ENCODE measurements around the gene FOXP2. TPM values are rescaled to one million over a fixed set of nuclear protein-coding genes. Genes with fewer than 3 reads are reported as not detected.

FOXP2 gene
- total and polyA plus RNA-seq, 2 donors (not counting 1 experiment from before 2014, with no cell fraction given) = not detected

DNA sequence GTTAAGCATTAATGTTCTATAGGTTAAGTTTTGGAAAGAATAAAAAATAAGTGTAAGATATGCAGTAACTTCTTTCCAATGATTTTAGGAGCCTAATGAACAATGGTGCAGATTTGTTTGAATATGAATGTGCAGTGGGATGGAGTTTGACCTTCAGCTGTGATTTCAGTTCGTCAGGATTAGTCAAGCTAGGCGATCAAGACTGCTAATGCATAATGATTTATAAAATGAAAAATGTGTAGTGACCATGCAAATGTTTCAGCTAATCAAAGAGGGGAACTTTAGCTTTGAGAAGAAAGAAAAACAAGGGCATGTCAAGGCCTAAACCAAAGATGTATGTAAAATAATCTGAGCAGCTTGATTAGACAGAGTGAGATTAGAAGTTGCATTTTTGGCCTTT lies 208.5 kb downstream of the FOXP2 start:
- Histone ChIP-seq H3K79me2 (ENCODE audit: control insufficient read depth, insufficient read depth, low read length) (no peaks in the 10 kb centered on the region), H3K36me3 (replicated peaks in 1 of 2; ENCODE audit: control extremely low read depth in 1 of 2, control insufficient read depth in 1 of 2, extremely low read depth in 1 of 2, insufficient read depth in 2 of 2, low read length in 1 of 2) (no peaks in the 10 kb centered on the region), H4K20me1 (ENCODE audit: control insufficient read depth, insufficient read depth, low read length, poor library complexity, severe bottlenecking) (no peaks in the 10 kb centered on the region), H3K9me3 (ENCODE audit: control extremely low read depth in 1 of 3, control insufficient read depth in 2 of 3, insufficient read depth in 1 of 3, low read length in 2 of 3) (no peaks in the 10 kb centered on the region), H2AFZ (ENCODE audit: insufficient read depth, low read depth, low read length, poor library complexity, severe bottlenecking) (no peak overlapping the region), H3K4me2 (replicated peaks; ENCODE audit: low read depth, low read length, poor library complexity, severe bottlenecking) (no peak overlapping the region), H3K9ac (ENCODE audit: low read length) (no peak overlapping the region), H3K4me3 (ENCODE audit: control extremely low read depth in 1 of 5, extremely low read depth in 1 of 5, insufficient read depth in 1 of 5, low read depth in 2 of 5, low read length in 4 of 5) (no peak overlapping the region), H3K4me1 (ENCODE audit: control insufficient read depth in 2 of 2, insufficient read depth in 2 of 2, low read length in 2 of 2) (no peaks in the 10 kb centered on the region), H3K27me3 (replicated peaks in 1 of 4; ENCODE audit: control extremely low read depth in 1 of 4, control insufficient read depth in 3 of 4, insufficient read depth in 4 of 4, low read length in 3 of 4) (no peaks in the 10 kb centered on the region), H3K27ac (ENCODE audit: low read length in 2 of 2) (no peak overlapping the region)
- Mint-ChIP-seq H3K4me3 (no peak overlapping the region), H3K4me1 (no peaks in the 10 kb centered on the region), H3K9me3 (ENCODE audit: insufficient read depth) (no peaks in the 10 kb centered on the region), H3K27me3 (no peaks in the 10 kb centered on the region), H3K27ac (no peak overlapping the region)
- ChIA-PET POLR2A (no interaction called here), CTCF (no interaction called here)
- ATAC-seq (ENCODE audit: low read depth) (no peak), DNase-seq (no peak)
- TF ChIP-seq EZH2 (IDR thresholded peaks at IDR 0.05; ENCODE audit: borderline replicate concordance, insufficient read depth, low read depth, low read length, poor library complexity, severe bottlenecking) = no peak
- TF ChIP-seq, protein P1, sequence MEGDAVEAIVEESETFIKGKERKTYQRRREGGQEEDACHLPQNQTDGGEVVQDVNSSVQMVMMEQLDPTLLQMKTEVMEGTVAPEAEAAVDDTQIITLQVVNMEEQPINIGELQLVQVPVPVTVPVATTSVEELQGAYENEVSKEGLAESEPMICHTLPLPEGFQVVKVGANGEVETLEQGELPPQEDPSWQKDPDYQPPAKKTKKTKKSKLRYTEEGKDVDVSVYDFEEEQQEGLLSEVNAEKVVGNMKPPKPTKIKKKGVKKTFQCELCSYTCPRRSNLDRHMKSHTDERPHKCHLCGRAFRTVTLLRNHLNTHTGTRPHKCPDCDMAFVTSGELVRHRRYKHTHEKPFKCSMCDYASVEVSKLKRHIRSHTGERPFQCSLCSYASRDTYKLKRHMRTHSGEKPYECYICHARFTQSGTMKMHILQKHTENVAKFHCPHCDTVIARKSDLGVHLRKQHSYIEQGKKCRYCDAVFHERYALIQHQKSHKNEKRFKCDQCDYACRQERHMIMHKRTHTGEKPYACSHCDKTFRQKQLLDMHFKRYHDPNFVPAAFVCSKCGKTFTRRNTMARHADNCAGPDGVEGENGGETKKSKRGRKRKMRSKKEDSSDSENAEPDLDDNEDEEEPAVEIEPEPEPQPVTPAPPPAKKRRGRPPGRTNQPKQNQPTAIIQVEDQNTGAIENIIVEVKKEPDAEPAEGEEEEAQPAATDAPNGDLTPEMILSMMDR (IDR thresholded peaks at IDR 0.05) = no peak
- WGBS (ENCODE audit: insufficient coverage) = 94% methylated on average over 2 of the region's 2 CpGs
- intact Hi-C loops (cut with micrococcal nuclease) = no loop called here

DNA sequence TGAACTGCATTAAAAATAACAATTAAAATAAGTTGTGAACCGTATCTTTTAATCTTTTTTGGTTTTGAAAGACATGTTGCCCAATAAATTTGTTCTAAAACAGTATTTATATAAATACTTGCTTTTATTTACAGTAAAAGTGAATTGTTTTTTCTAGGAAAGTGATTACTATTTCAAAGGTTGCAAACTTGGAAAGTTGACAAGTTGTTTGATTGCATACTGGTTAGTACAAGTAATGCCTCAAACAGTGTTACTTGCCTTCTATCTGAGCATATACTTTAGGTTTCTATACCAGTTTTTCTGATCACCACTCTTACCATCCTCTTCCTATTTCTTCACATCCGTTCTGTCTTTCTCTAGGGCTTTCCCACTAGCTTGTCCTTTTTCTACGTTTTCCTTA lies 212.6 kb downstream of the FOXP2 start:
- DNase-seq (no peak), ATAC-seq (ENCODE audit: low read depth) (no peak)
- Histone ChIP-seq H3K4me2 (replicated peaks; ENCODE audit: low read depth, low read length, poor library complexity, severe bottlenecking) (no peak overlapping the region), H3K9ac (ENCODE audit: low read length) (no peak overlapping the region), H2AFZ (ENCODE audit: insufficient read depth, low read depth, low read length, poor library complexity, severe bottlenecking) (no peak overlapping the region), H3K79me2 (ENCODE audit: control insufficient read depth, insufficient read depth, low read length) (no peaks in the 10 kb centered on the region), H3K36me3 (replicated peaks in 1 of 2; ENCODE audit: control extremely low read depth in 1 of 2, control insufficient read depth in 1 of 2, extremely low read depth in 1 of 2, insufficient read depth in 2 of 2, low read length in 1 of 2) (no peaks in the 10 kb centered on the region), H4K20me1 (ENCODE audit: control insufficient read depth, insufficient read depth, low read length, poor library complexity, severe bottlenecking) (no peaks in the 10 kb centered on the region), H3K27me3 (replicated peaks in 1 of 4; ENCODE audit: control extremely low read depth in 1 of 4, control insufficient read depth in 3 of 4, insufficient read depth in 4 of 4, low read length in 3 of 4) (no peaks in the 10 kb centered on the region), H3K9me3 (ENCODE audit: control extremely low read depth in 1 of 3, control insufficient read depth in 2 of 3, insufficient read depth in 1 of 3, low read length in 2 of 3) (no peaks in the 10 kb centered on the region), H3K4me1 (ENCODE audit: control insufficient read depth in 2 of 2, insufficient read depth in 2 of 2, low read length in 2 of 2) (no peaks in the 10 kb centered on the region), H3K27ac (ENCODE audit: low read length in 2 of 2) (no peak overlapping the region), H3K4me3 (ENCODE audit: control extremely low read depth in 1 of 5, extremely low read depth in 1 of 5, insufficient read depth in 1 of 5, low read depth in 2 of 5, low read length in 4 of 5) (no peak overlapping the region)
- CTCF ChIA-PET = no interaction called here
- H3K9me3 Mint-ChIP-seq (ENCODE audit: insufficient read depth) = no peaks in the 10 kb centered on the region
- no CpG with 5 or more reads among the region's 3 CpGs for WGBS (ENCODE audit: insufficient coverage)
- no peak overlapping the region for H3K27ac Mint-ChIP-seq
- H3K4me3 Mint-ChIP-seq = no peak overlapping the region
- TF ChIP-seq, protein P1 (IDR thresholded peaks at IDR 0.05) = no peak
- TF ChIP-seq EZH2 (IDR thresholded peaks at IDR 0.05; ENCODE audit: borderline replicate concordance, insufficient read depth, low read depth, low read length, poor library complexity, severe bottlenecking) = no peak
- H3K4me1 Mint-ChIP-seq = no peaks in the 10 kb centered on the region
- POLR2A ChIA-PET = no interaction called here
- intact Hi-C loops (cut with micrococcal nuclease) = no loop called here
- no peaks in the 10 kb centered on the region for H3K27me3 Mint-ChIP-seq

All from B cell (primary cell).